COLO668 (cell line): ENCODE measurements around the gene ASPA.
"Not testable (repeated sequence)": the region's sequence is repeated elsewhere in the genome, so short reads cannot be mapped to it uniquely, and the experiment has no call there.

Source experiments
- DNase-seq: peaks from one replicate; lab custom pipeline; 2025; ENCODE audit not compliant: unreplicated experiment; lab: John Stamatoyannopoulos, UW

ASPA gene

GRCh38 chr17:3507071-3507470, 31.3 kb downstream of the ASPA start:
- DNase-seq, result no peak

GRCh38 chr17:3507869-3508268, 32.1 kb downstream of the ASPA start:
- DNase-seq, result no peak

- DNase-seq, result no peak
Measured at GRCh38 chr17:3510090-3510489, 34.3 kb downstream of the ASPA start.

- DNase-seq, result no peak
Measured at GRCh38 chr17:3511852-3512504, 36.2 kb downstream of the ASPA start.

GRCh38 chr17:3512505-3513171, 36.8 kb downstream of the ASPA start:
- no peak for DNase-seq

- no peak for DNase-seq
Measured at GRCh38 chr17:3513305-3514035, 37.7 kb downstream of the ASPA start.

- DNase-seq, result not testable (repeated sequence)
Measured at GRCh38 chr17:3514167-3514566, 38.4 kb downstream of the ASPA start.

GRCh38 chr17:3514873-3515272, 39.1 kb downstream of the ASPA start:
- no peak for DNase-seq

- not testable (repeated sequence) for DNase-seq
Measured at GRCh38 chr17:3519472-3519871, 43.7 kb downstream of the ASPA start.

- no peak for DNase-seq
Measured at GRCh38 chr17:3524024-3524423, 48.2 kb downstream of the ASPA start.

GRCh38 chr17:3526491-3526890, 50.7 kb downstream of the ASPA start:
- DNase-seq, result no peak

- DNase-seq, result no peak
Measured at GRCh38 chr17:3526971-3527370, 51.2 kb downstream of the ASPA start.

GRCh38 chr17:3527468-3527867, 51.7 kb downstream of the ASPA start:
- no peak for DNase-seq

- no peak for DNase-seq
Measured at GRCh38 chr17:3527896-3528295, 52.1 kb downstream of the ASPA start.

- no peak for DNase-seq
Measured at GRCh38 chr17:3528403-3528851, 52.6 kb downstream of the ASPA start.

- DNase-seq, result no peak
Measured at GRCh38 chr17:3528880-3529511, 53.2 kb downstream of the ASPA start.

- no peak for DNase-seq
Measured at GRCh38 chr17:3529817-3530741, 54.3 kb downstream of the ASPA start.

- DNase-seq, result no peak
Measured at GRCh38 chr17:3531266-3532101, 55.7 kb downstream of the ASPA start.

- DNase-seq, result no peak
Measured at GRCh38 chr17:3532106-3532858, 56.5 kb downstream of the ASPA start.
